ENCODE measurements around the gene CCDC167.

CCDC167 gene

GRCh38 chr6:37530297-37530696 lies 30.6 kb upstream of the CCDC167 start:
- no peak for DNase-seq (ENCODE audit: low read depth in 2 of 2)

DNA sequence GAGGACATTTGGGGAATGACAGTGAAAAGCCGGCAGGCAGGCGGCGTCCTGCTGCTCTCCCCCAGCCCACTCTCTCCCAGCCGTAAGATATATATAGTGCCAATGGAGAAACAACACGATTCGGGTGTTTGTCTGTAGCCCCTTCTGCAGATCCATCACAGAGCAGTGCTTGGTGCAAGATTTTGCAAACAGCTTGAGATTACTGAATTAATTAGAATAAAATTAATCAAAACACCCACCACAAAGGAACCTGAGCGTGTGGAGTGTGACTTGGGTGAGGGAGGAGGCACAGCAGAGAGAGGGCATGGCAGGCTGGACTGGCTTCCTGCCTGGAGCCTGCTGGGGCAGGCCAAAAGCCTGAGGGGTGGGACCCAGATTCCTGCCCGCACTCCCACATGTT lies 28.8 kb upstream of the CCDC167 start:
- DNase-seq (ENCODE audit: low read depth in 2 of 2) = no peak

DNA sequence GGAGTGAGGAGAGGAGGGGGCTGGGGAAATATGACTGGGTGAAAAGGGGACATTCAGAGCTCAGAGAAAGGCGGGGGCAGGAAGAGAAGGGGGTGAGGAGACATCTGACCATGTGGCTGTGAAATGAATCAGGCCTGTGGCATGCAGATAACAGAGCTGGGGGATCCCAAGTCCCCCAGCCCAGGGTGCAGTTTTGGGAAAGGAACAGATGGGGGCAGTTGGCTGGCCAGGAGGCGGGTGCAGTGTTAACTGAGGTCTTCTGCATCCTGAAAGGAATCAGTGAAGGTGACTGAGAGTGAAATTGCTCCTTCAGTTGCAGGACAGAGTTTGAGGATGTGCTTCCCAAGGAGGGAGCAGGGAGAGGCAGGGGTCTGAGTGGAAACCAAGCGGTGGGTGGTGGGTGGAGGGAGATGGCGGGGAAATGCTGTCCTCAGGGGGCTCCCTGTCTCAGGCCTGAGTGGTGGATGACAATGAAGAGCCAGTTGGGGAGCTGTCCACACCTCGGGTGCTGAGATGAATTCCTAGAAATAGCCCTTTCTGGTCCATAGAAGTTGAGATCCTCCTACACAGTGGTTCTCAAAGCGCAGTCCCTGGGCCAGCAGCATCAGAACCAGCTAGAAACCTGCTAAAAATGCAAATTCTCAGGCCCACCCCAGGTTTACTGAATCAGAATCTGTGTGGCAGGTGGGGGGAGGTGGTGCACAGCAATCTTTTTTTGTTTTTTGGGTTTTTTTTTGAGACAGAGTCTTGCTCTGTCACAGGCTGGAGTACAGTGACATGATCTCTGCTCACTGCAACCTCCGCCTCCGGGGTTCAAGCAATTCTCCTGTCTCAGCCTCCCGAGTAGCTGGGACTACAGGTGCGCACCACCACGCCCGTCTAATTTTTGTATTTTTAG lies 26.0 kb upstream of the CCDC167 start:
- DNase-seq (ENCODE audit: low read depth in 2 of 2) = no peak

DNA sequence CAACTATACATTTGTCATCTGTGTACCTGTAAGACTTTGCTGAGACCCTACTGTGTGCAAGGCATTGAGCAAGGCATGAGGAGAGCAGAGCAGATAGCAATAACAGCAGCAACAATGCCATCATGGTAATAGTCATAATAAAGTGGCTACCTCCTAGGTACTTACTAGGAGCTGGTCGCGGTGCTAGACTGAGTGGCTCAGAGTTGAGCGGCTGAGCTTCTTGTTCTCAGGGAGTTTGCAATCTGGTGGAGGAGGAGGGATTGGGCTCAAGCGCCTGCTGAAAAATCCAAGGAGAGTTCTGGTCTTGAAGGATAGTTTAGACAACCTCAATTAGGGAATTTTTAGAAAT lies 25.3 kb upstream of the CCDC167 start:
- DNase-seq (ENCODE audit: low read depth in 2 of 2) = no peak

GRCh38 chr6:37524025-37524969 lies 24.6 kb upstream of the CCDC167 start:
- DNase-seq (ENCODE audit: low read depth in 2 of 2) = no peak

- no peak for DNase-seq (ENCODE audit: low read depth in 2 of 2)
Observed at GRCh38 chr6:37523412-37523811, 23.7 kb upstream of the CCDC167 start.

GRCh38 chr6:37522836-37523235 lies 23.1 kb upstream of the CCDC167 start:
- no peak for DNase-seq (ENCODE audit: low read depth in 2 of 2)

DNA sequence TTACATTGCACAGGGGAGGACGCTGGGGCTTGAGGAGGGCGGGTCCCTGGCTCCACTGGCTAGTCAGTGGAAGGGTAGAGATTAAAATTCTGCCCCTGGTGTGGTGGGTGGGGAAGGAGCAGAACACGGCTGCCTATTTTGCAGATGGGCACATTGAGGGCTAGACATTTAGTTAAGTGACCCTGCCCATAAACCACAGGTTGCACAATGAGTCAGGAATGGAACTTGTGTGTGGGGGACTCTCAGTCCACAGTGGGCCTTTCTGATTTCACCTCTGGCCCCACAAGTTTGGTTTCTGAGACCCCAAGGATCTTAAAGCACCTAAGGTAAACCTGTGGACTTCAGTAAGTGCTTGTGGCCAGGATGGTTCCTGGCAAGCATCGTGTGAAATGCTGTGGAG lies 22.0 kb upstream of the CCDC167 start:
- no peak for DNase-seq (ENCODE audit: low read depth in 2 of 2)

GRCh38 chr6:37520926-37521325 lies 21.2 kb upstream of the CCDC167 start:
- DNase-seq (ENCODE audit: low read depth in 2 of 2) = no peak

DNA sequence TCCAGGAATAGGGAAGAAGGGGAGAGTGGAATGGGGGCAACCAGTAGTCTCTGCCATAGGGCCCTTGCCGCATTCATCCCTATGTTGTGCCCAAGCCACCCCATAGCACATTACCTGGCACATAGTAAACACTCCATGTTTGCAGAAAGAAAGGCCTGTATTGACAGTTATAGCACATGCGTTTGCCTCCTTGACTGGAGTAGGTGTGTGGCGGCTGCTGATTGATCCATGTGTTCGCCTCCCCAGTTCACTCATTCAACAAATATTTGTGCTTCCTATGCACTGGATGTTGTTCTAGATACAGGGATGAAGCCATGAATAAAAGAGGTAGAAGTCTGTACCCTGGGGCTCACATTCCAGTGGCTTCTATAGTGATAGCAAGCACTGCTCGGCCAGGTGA lies 19.8 kb upstream of the CCDC167 start:
- no peak for DNase-seq (ENCODE audit: low read depth in 2 of 2)

GRCh38 chr6:37518116-37518515 lies 18.4 kb upstream of the CCDC167 start:
- no peak for DNase-seq (ENCODE audit: low read depth in 2 of 2)

- DNase-seq (ENCODE audit: low read depth in 2 of 2) = peak in 1 of 2 donors; percentile 66
Observed at GRCh38 chr6:37517411-37517812, 17.7 kb upstream of the CCDC167 start.

- DNase-seq (ENCODE audit: low read depth in 2 of 2) = no peak
Observed at GRCh38 chr6:37516920-37517405, 17.3 kb upstream of the CCDC167 start.

DNA sequence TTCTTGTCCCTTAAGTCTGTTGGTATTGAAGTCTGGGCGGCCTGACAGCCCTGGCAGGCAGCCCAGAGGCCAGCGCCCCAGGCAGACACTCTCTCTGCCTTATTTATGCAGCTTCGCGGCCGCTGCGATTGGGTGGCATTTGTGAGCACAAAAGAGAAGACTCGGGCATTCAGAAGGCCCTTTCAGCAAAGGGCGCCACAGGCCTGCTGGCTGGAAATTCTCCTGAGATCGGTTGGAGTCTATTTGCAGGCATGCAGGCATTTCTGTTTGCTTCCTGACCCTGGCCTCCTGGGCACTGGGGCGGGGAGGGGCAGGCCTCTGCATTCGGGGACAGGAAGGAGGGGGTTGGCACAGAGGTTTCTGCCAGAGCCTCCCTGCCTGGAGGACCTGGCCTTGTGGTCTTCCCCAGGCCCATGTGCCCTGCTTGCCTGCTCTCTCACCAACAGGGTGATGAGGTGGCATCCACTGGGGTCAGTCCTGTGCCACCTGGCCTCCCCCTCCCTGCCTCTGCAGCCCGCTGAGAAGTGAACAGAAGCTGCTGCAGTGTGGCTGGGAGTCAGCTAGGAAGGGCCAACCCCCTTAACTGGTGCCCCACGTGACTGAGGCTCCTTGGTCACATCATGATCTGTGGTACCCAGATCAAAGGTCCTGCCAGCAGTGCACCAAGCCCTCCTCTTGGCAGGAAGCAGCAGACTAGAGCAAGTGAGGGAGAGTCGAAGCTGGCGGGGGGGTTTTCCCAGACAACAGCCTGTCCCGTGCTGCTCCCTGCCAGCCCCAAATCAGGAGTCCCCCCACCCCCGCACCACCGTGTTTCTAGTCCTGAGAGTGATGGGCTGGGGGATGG lies 16.6 kb upstream of the CCDC167 start:
- peak; percentile 73 to 80 for DNase-seq (ENCODE audit: low read depth in 2 of 2)

DNA sequence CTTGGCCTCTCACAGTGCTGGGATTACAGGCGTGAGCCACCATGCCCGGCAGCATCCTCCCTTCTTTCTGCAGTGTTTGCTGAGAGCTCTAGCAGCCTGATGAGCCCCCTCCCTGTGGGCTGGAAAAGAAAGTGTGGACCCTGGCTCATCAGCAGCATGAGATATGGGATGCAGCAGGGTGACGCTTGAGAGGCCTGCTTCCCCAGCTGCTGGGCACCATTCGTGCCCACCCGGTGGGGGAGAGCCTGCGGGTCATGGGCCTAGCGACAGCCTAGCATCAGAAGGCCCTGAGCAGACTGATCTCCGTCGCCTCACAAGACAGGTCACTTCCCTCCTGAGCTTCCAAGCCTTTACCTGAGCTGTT lies 16.0 kb upstream of the CCDC167 start:
- DNase-seq (ENCODE audit: low read depth in 2 of 2) = no peak

- no peak for DNase-seq (ENCODE audit: low read depth in 2 of 2)
Observed at GRCh38 chr6:37514837-37515236, 15.1 kb upstream of the CCDC167 start.

DNA sequence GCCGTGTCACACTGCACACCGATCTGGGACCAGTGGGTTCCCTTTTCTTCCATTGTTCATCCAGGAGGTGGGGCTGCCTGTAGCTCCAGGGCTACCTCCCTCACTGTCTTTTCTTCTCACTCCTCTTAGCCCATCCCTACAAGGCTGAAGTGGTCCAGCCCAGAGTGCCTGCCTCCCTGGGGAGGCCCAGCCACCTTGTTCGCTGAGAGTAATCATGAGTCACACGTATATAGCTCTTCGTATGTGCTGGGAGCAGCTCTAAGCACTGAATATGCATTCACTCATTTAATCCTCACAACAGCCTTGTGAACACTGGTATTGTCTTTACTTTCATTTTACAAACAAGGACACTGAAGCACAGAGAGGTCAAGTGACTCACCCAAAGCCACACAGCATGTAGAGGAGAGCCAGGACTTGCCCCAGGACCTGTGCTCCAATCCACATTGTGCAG lies 14.7 kb upstream of the CCDC167 start:
- peak in 1 of 2 donors; percentile 43 for DNase-seq (ENCODE audit: low read depth in 2 of 2)

- no peak for DNase-seq (ENCODE audit: low read depth in 2 of 2)
Observed at GRCh38 chr6:37513576-37513975, 13.9 kb upstream of the CCDC167 start.

DNA sequence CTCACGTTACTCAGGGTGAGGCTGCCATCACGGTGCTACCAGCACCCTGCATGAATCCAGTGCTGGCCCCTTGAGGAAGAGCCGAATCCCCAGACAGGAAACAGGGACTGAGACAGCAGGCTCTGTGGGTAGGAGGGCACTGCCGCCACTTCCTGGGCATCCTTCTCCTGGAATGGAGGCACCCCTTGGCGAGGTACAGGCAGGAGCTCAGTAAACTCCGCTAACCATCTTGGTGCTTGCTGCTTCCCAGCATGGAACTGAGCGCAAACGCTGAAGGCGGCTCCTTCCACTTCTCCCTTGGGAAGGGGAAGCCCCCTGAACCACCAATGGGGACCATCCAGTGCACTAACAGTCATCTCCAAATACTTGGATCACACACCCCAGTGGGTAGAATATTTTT lies 13.5 kb upstream of the CCDC167 start:
- DNase-seq (ENCODE audit: low read depth in 2 of 2) = no peak

- no peak for DNase-seq (ENCODE audit: low read depth in 2 of 2)
Observed at GRCh38 chr6:37512400-37513011, 12.8 kb upstream of the CCDC167 start.

- no peak for DNase-seq (ENCODE audit: low read depth in 2 of 2)
Observed at GRCh38 chr6:37511910-37512399, 12.3 kb upstream of the CCDC167 start.

Data from activated CD4-positive, alpha-beta T cell treated with anti-CD3 and anti-CD28 coated beads for 24 hours (primary cell).